Activated CD4-positive, alpha-beta T cell treated with anti-CD3 and anti-CD28 coated beads, Interleukin-2, amount 50 U/mL, for 24 hours (primary cell): ENCODE data around the gene ZKSCAN2.

Experiments used
- DNase-seq, 2 donors: peaks; one replicate each; pipeline ENCODE4 v3.0.0-alpha.2; 2020; ENCODE audit warnings: low read depth in 1 of 2, low spot score in 1 of 2

ZKSCAN2 gene

DNA sequence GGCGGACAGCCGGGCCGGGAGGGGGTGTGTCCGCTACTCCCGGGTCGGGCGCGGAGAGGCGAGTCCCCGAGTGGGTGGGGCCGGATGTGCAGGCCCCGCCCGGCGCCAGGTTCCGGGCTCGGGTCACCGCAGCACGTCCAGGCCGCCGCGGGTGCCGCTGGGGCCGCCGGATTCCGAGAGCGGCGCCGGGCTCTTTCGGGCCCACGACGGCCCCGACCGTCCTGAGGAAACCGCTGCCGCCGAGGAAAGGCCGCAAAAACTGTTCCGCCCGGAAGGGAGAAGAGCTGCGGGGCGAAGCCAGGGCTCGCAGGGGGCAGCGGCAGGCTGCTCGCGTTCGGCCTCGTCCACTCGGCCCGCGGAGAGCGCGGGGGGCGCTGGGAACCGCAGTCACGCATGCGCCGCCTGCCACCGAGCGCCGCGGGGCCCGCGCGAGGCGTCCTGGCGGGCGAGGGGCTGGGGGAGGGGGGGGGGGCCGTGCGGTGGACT is at the start of gene ZKSCAN2:
Gene ZKSCAN2 (minus strand): TSS at position 376 of the 486 bp plus-strand sequence. CDS start 718 bp downstream, outside the sequence.
- peak; percentile 61 to 73 for DNase-seq

DNA sequence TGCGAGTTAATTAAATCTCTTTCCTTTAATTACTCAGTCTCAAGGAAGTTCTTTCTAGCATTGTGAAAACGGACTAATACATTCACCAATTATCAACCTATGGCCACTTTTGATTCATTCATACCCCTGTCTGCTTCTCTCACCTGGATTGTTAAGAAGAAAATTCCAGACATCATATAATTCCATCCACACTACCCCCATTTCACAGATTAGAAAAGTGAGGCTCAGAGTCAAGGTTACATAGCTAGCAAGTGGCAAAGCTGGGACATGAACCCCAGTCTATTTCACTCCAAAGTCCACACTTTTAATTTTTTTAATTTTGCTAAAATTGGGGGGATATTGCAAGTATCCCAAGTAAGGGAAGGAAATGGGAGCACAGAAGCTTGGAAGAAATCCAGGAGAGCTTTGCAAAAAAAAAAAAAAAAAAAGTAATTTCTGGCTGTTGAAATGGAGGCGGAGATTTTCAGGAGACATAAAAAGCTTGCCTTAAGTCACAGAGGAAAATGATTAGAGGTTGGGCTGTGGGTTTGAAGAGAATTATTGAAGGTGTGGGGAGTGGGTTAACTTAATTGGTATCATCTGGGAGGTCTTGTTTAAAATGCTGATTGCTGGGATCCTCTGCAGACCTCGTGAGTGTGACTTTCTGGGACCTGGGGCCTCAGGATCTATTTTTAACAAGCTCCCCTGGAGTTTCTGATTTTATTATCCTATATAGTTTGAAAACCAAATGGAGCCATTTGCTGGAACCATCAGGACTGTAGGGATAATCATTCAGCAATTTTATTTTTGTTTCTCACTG is 42.3 kb upstream of the ZKSCAN2 start:
- DNase-seq: no peak

DNA sequence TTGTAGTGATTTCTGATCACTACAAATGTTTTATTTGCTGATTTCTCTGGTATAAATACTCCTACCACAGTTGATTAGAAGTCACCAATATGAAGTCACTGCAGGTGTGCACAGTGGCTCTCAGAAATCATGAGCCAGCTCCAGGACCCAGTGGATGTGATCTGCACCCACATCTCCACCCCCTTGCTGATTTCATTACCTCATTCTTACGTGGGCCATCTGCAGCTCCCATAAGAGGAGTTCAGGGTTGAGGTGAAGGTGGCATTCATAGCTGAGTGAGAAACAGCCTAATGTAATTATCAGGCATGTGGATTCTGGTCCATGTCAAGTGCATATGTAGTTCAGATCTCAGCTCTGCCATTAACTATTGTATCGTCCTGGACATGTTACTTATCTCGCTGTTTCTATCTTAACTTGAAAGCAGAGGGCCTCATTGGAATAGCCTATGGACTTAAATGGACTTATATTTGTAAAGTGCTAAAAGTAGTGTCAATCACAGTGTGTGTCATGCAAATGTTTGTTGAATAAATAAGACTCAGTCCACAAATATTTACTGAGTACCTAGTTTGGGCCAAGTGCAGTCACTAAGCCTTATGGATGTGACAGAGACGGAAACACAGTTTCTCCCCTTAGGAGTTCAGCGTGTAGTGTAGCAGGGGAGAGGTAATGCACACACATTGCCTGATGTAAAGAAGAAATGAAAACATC is 40.7 kb upstream of the ZKSCAN2 start:
- no peak for DNase-seq

DNA sequence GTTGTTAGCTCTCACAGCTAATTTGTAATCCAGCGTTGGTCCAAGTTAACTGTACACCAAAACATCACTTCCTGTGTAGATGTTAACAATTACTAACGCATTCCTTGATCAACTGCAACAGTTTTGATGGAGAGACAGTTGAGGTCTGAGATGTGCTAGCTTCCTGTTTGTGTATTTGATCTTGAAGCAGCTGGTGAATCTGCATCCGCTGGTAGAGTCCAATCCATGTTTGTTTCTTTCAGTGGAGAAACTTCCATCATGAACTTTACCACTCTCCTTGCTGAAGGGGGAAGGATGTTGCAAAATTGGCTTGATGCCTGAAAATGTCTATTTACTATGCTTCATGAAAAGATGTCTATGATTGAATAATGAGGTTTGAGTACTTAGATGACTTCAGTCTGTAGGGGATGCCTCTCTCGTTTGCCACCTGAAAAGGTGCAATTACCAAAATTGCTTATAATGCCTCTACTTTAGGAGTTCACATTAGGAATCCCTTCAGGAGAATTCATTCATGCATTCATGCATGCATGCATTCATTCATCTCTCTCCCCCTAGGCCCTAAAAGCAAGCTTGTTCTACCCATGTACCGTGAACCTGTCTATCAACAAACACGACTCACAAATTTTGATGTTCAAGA is 39.6 kb upstream of the ZKSCAN2 start:
- DNase-seq: no peak

DNA sequence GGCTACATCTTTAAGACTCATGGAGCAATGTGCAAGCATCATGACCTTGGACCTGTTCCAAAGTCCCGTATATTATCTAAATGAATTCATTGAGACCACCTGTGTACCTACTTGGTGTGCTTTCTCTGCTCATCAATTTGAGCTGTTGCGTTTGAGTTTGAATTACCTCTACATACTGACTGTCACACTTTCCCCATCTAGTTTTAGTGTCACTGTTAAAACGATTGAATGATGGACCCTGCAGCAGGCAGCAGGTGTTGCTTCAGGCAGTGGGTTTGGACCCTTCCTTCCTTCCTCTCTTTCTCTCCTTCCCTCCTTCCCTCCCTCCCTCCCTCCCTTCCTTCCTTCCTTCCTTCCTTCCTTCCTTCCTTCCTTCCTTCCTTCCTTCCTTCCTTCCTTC is 33.9 kb upstream of the ZKSCAN2 start:
- no peak for DNase-seq

DNA sequence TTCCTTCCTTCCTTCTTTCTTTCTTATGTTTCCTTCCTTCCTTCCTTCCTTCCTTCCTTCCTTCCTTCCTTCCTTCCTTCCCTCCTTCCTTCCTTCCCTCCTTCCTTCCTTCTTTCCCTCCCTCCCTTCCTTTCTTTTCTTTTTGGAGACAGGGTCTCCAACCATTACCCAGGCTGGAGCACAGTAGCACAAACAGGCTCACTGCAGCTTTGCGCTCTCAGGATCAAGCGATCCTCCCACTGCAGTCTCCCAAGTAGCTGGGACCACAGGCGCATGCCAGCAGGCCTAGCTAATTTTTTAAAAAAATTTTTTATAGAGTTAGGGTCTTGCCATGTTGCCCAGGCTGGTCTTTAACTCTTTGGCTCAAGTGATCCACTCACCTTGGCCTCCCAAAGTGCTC is 31.8 kb upstream of the ZKSCAN2 start:
- no peak for DNase-seq

DNA sequence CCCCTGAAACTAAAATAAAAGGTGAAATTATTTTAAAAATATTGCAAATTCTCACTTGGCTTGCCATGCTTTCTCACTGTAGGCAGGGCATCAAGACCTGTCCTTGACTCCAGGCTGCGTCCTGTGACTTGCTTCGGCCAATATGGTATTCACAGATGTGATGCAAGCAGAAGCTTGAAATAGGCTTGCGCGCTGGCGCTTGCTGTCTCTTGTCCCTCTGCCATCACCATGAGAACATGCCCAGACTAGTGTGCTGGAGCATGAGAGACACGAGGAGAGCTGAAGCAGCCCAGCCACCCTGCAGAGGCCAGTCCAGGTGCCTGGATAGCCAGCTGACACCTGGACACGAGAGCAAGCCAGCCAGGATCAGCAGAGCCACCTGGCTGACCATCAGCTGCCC is 21.8 kb upstream of the ZKSCAN2 start:
- no peak for DNase-seq

DNA sequence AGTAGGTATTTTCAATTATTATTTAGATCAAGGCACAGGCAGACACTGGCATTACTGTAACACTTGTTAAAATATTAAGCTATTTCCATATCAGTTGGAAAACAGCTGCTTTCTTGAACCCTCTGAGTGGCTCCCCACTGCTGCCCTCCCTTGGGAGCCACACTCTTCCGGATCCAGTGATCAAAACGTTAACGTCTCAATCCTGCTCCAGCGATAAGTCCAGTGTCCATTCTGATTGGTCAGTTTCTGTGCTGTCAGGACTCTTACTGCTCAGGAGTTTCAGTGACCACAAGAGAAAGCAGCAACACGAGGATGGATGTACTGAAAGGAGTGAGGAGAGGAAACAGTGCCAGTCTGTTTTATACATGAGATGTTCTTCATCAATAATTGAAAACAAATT is 13.8 kb upstream of the ZKSCAN2 start:
- no peak for DNase-seq

DNA sequence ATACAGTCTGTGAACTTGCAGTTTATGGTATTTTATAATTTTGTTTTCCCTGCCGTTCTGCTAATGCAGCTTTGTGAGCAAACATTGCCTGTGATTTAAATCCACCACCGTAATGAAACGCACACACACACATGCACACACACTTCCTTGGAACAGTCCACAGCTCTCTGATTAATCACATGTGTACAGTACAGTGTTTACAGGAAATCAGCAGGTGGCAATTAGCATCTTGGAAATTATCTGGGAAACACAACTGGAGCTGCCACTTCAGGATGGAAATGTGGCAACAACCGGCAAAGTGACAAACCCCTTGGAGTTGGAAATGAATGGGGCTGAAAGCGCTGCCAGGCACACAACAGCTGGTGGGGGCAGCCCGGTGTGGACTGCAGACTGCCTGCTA is 12.9 kb upstream of the ZKSCAN2 start:
- no peak for DNase-seq

DNA sequence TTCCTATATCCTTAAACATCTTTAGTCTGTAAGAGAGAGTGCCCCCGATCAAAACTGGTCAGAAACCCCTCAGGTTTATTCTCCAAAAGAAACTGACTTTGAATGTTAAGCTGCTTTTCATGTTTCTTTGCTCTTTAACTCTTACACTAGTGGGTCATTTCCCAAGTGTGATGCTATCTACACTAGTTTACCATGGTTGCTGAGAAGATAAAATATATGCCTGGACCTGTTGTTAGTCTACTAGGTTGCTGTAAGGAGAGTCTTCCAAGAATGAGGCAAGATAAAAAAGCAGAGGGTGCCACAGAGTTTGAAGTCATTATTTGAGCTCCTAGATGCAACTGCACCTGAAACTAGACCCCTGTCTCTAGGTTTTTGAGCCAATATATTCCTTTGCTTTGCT is 12.2 kb upstream of the ZKSCAN2 start:
- DNase-seq: no peak

DNA sequence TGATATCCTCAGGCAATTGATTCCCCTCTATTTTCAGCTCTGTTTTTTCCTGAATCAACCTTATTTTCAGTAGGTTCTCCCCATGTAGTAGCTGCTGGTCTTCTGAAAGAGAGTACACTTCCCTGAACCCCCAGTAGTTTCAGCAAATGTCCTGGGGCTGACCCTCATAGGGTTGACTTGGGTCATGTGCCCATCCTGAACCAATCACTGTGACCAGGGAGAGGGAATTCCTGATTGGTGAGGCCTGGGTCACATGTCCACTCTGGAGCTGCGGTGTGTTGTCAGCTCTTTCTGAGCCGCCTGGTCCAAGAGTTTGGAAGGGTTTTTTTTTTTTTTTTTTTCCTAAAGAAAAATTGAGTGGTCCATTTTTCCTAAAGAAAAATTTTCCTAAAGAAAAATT is 8.3 kb upstream of the ZKSCAN2 start:
- no peak for DNase-seq

DNA sequence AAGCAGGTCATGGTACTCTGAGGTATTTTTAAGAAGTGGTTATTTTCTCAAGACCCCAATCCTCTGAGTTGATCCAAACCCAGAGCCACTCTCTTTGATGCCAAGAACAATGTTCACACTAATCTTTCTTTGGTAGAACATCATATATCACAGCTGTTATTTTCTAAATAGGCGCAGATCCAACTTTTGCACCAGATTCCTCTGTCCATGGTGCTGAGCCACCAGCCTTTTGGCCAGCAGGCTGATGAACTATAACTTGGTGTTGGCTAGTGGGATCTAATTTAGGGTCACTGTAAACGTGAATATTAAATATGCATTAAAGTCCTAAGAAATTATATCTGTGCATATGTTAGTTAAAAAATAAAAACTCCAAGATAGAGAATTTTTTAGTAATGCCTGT is 7.0 kb upstream of the ZKSCAN2 start:
- DNase-seq: no peak

DNA sequence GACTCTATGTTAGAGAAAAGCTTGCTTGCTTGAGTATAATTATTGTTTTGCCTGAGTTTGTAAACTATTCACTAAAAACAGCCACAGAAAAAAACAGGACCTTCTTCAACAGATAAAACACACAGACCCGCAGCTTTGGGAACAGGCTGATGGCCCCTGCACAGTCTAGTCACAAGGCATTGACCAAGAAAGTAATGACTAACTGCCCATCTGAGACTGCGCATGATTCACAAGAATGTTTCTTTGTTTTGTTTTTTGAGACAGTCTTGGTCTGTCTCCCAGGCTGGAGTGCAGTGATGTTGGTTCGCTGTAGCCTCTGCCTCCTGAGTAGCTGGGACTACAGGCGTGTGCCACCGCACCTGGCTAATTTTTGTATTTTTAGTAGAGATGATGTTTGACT is 2.8 kb upstream of the ZKSCAN2 start:
- no peak for DNase-seq

DNA sequence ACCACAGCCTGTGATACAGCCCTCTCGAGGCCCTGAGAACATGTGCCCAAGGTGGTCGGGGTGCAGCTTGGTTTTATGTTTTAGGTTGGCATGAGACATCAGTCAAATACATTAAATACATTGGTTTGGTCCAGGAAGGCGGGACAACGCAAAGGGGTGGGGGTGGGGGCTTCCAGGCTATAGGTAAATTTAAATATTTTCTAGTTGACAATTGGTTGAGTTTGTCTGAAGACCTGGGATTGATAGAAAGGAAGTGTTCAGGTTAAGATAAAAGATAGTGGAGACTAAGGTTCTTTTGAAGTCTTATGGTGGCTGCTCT is 1.2 kb upstream of the ZKSCAN2 start:
- DNase-seq: no peak

DNA sequence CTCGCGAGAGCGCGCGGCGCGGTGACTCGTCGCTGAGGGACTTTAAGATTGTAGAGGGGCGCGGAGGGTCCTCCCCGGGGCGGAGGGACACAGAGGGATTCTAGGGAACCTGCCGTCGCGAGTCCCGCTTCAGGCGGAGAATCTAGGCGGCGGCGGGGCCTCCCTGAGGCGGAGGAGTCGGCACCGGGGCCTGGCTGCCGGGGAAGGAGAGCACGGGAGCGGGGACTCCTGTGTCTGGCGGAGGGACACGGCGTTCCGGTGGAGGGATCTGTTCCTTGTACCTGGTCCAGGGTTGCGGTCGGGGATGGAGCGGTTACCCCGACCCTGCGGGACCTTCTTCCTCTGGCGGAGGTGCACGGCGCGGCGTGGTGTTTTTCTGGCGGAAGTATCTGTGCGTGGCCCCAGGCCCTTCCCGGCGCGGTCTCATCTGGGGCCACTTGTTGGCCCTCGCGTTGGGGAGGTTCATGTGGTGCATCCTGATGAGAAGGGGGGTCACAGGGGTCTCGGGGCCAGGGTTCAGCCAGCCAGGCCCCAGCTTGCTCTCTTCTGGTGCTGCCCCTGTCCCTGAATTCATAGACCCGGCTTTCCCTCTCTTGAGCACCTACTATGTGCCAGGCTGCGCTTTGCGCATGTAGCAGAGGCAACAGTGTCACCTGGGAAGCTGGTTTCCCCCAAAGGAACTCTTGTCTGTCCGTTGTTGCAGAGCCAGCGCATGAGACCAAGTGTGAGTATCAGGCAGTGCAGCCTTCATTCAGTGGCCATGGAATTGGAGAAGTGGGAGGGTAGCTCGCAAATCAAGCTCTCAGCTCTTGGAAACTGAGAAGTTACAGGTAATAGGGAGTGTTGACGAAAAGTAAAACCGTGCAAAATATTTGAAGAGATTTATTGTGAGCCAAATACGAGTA is 563 bp upstream of the ZKSCAN2 start:
- DNase-seq: peak; percentile 70 to 73

DNA sequence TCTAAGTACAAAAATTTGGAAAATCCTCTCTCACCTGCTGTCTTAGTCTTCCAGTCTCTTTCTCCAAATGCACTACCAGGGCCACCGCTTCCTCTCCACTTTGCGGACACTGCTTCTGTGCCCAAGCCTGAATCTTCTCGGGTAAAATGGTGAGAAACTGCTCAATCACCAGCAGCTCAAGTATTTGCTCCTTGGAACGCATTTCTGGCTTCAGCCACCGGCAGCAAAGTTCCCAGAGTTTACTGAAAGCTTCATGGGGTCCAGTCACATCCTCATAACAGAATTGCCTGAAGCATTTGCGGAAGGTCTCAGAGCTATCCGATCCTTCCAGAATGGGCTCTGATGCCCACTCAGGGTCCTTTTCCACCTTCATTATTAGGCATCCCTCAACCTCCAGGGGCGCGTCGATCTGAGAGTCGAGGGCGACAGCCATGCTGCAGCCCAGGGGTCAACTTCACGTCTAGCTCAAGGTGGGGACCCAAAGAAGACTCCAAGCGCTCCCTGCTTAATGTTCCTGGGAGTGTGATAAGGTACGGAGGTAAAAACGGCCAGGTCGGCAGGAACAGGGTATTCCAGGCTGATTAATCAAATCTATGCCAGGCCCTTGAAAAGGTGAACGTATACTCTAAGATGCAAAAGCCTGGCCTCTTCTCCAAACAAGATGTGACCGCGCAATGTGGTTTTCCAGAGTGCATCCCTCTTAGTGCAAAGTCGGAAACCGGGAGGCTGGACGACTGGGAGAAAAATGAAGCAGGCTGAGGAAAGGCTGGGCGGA is 763 bp downstream of the ZKSCAN2 start:
- DNase-seq: no peak

DNA sequence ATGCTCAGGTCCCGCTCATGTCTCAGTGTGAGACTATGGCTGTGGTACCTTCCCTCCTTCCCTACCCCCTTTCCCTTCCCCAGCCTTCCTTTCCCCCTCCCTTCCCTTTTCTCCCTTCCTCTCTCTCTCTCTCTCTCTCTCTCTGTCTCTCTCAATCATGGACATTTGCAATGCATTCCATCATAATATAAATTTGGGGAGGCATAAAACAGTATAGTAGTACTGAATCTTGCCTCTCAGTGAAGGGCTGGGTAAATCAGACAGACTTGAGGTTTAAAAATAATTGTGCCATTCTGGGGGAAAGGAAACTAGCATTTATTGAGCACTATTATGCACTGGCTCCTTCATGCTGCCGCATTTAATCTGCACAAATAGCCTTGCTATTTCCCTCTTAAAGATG is 4.3 kb downstream of the ZKSCAN2 start:
- no peak for DNase-seq

DNA sequence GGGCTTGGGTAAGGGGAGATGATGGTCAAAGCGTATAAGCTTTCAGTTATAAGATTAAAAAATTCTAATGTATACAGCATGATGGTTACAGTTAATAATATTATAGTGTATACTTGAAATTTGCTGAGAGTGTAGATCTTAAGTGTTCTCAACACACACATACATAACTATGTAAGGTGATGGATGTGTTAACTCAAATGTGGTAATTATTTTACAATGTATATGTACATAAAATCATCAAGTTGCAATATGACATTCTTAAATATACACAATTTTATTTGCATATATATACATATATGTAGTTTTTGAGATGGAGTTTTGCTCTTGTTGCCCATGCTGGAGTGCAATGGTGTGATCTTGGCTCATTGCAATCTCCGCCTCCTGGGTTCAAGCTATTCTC is 7.2 kb downstream of the ZKSCAN2 start:
- no peak for DNase-seq

DNA sequence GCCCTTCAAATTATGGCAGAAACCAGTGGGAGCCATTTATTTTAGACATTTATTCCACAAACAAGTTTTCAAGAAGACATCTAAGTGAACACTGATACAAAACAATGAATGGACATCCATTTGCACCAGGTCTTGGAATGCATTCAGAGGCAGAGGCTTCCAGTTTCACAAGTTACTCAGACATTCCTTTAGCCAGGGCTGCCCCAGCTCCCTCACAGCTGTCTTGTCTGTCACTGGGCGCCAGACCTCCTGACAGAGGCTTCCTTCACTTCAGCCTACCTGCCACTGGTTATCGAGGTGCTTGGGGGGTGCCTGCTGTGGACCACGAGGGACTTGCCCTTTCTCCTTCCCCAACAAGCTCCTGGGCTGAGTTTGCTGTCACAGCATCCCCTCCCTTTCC is 21.7 kb downstream of the ZKSCAN2 start:
- DNase-seq: no peak

DNA sequence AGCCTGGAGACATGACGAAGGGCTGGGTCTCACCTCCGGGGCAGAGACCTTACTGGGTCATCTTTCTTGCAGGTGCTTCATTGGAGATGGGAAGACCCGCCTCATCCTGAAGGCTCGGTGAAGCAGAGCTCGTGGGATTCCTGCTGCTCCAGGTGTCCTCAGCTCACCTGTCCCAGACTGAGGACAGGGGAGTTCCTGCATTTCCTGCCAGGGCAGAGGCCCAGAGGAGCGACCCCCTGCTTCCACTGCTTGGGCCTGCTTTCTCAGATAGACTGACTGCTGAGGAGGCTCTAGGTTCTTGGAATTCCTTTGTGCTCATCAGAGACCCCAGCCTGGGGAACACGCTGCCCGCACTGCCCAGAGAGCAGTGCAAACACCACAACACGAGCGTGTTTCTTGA is 29.3 kb downstream of the ZKSCAN2 start:
- no peak for DNase-seq
